KMS-11 (cell line): ENCODE measurements around the gene KIAA0753.

Experiments used
- H2AFZ ChIP-seq: fragments of 200-600 bp; sonication (generic); 2 replicates; pipeline ENCODE4 v1.6.1; 2016; ENCODE audit warnings: antibody characterized with exemption, mixed run types, low read depth
- H3K27ac ChIP-seq: fragments of 200-600 bp; sonication (generic); 2 replicates; pipeline ENCODE4 v1.6.1; 2016; ENCODE audit warnings: mild to moderate bottlenecking, mixed run types
- H3K27me3 ChIP-seq: fragments of 200-600 bp; sonication (generic); 2 replicates; pipeline ENCODE4 v1.6.1; 2017; ENCODE audit warnings: mild to moderate bottlenecking, low read depth, mixed run types, moderate library complexity; ENCODE audit not compliant: insufficient read depth
- H3K36me3 ChIP-seq: fragments of 200-600 bp; sonication (generic); 2 replicates; pipeline ENCODE4 v1.6.1; 2017; ENCODE audit warnings: mild to moderate bottlenecking, mixed run types; ENCODE audit not compliant: insufficient read depth
- H3K4me1 ChIP-seq: fragments of 200-600 bp; sonication (generic); 2 replicates; pipeline ENCODE4 v1.6.1; 2016; ENCODE audit warnings: mild to moderate bottlenecking, low read depth, mixed run types; ENCODE audit not compliant: poor library complexity, severe bottlenecking
- H3K4me2 ChIP-seq: fragments of 200-600 bp; sonication (generic); 2 replicates; pipeline ENCODE4 v1.7.0; 2016; ENCODE audit warnings: mild to moderate bottlenecking, mixed run types
- H3K4me3 ChIP-seq: fragments of 200-600 bp; sonication (generic); IDR thresholded peaks from 2 replicates; pipeline ENCODE4 v1.6.1; 2017; ENCODE audit warnings: low read depth, low read length, mixed read lengths; ENCODE audit not compliant: insufficient read depth
- H3K79me2 ChIP-seq: fragments of 200-600 bp; sonication (generic); 2 replicates; pipeline ENCODE4 v1.6.1; 2016; ENCODE audit warnings: low read depth, mixed run types; ENCODE audit not compliant: insufficient read depth
- H3K9ac ChIP-seq: fragments of 200-600 bp; sonication (generic); 2 replicates; pipeline ENCODE4 v1.6.1; 2016; ENCODE audit warnings: mild to moderate bottlenecking, mixed run types
- H4K20me1 ChIP-seq: fragments of 200-600 bp; sonication (generic); 2 replicates; pipeline ENCODE4 v1.6.1; 2016; ENCODE audit warnings: mild to moderate bottlenecking, mixed run types; ENCODE audit not compliant: insufficient read depth
- CTCF ChIP-seq: fragments of 200-600 bp; sonication (generic); conservative IDR thresholded peaks from 2 replicates; pipeline ENCODE4 v1.6.1; 2017; ENCODE audit warnings: low read depth, mild to moderate bottlenecking, antibody characterized with exemption, low read length, moderate library complexity, mixed read lengths

Gene KIAA0753

DNA sequence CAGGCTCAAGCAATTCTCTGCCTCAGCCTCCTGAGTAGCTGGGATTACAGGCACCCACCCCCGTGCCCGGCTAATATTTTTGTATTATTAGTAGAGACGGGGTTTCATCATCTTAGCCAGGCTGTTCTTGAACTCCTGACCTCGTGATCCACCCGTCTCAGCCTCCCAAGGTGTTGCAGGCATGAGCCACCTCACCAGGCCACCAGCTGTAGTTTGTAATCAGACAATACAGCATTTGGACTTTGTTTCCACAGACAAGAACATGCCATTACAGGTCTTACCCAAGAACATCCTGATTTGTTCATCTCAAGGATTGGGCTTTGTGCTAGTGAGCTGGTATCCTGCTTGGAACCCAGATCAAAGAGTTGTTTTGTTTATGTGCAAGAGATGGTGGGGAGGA, 41.2 kb upstream of the KIAA0753 start:
- Histone ChIP-seq H3K4me3 (no peak overlapping the region), H3K27ac (no peak overlapping the region), H3K27me3 (no peaks in the 10 kb centered on the region), H3K79me2 (no peaks in the 10 kb centered on the region), H3K4me2 (no peak overlapping the region), H3K36me3 (no peaks in the 10 kb centered on the region), H4K20me1 (no peaks in the 10 kb centered on the region), H2AFZ (no peak overlapping the region), H3K4me1 (no peaks in the 10 kb centered on the region), H3K9ac (no peak overlapping the region)
- no peak for TF ChIP-seq CTCF

DNA sequence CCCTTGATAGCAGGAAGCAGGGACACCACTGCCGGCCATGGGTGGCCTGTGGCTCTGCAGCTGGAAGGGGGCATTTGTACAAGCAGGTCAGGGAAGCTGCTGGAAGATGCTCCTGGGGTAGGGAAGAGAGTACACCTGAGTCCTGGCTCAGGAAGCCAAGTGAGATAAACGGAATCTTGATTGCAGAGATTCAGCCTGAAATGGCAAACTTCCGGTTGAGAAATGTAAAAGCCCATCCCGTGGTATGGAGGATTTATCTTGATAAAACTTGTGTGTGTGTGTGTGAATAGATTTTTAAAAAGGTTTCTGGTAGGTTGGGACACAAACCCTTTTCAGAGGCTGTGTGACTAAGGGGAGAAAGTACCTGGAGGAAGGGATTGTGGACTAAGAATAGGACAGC, 40.7 kb upstream of the KIAA0753 start:
- no peak overlapping the region for H3K4me3 ChIP-seq
- no peaks in the 10 kb centered on the region for H3K36me3 ChIP-seq
- TF ChIP-seq CTCF: no peak
- no peak overlapping the region for H3K9ac ChIP-seq
- no peak overlapping the region for H3K4me2 ChIP-seq
- no peaks in the 10 kb centered on the region for H3K27me3 ChIP-seq
- H3K4me1 ChIP-seq: no peaks in the 10 kb centered on the region
- H3K79me2 ChIP-seq: no peaks in the 10 kb centered on the region
- H3K27ac ChIP-seq: no peak overlapping the region
- no peaks in the 10 kb centered on the region for H4K20me1 ChIP-seq
- no peak overlapping the region for H2AFZ ChIP-seq

GRCh38 chr17:6679241-6679640, 38.7 kb upstream of the KIAA0753 start:
- H3K4me3 ChIP-seq: no peak overlapping the region
- H3K9ac ChIP-seq: no peak overlapping the region
- H3K27me3 ChIP-seq: no peaks in the 10 kb centered on the region
- no peaks in the 10 kb centered on the region for H3K4me1 ChIP-seq
- H4K20me1 ChIP-seq: no peaks in the 10 kb centered on the region
- H3K79me2 ChIP-seq: no peaks in the 10 kb centered on the region
- no peak overlapping the region for H3K4me2 ChIP-seq
- TF ChIP-seq CTCF: no peak
- no peak overlapping the region for H3K27ac ChIP-seq
- H3K36me3 ChIP-seq: no peaks in the 10 kb centered on the region
- no peak overlapping the region for H2AFZ ChIP-seq

DNA sequence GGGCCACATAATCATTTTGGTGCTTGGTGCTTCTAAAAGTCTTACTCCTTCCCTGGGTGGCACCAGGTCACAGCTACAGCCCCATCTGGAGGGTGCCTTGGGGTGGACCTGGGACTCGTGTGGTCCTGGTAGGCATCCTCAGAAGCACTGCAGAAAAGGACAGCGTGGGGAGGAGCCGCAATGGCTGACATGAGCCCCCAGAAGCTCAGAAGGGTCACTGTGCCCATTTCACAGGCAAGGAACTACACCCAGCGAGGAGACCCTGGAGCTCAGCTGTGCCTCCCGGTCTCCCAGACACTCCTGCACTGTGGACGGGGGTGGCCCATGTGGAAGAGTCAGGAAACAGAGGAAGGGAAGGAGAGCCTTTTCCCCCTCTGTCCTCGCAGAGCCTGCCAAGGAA, 37.4 kb upstream of the KIAA0753 start:
- Histone ChIP-seq H2AFZ (no peak overlapping the region), H3K27ac (no peak overlapping the region), H3K36me3 (no peaks in the 10 kb centered on the region), H4K20me1 (no peaks in the 10 kb centered on the region), H3K4me1 (no peaks in the 10 kb centered on the region), H3K4me3 (no peak overlapping the region), H3K79me2 (no peaks in the 10 kb centered on the region), H3K9ac (no peak overlapping the region), H3K27me3 (no peaks in the 10 kb centered on the region), H3K4me2 (no peak overlapping the region; the same call in 1 of the 2 replicates)
- TF ChIP-seq CTCF: no peak
